Nucleus accumbens (tissue), 56 donors: ENCODE data around the gene PITPNC1.
"Not testable (repeated sequence)": the region's sequence is repeated elsewhere in the genome, so short reads cannot be mapped to it uniquely, and the experiment has no call there.

Experiments
- DNase-seq, 56 donors: peaks; one replicate each; lab custom pipeline; 2025; lab: John Stamatoyannopoulos, UW

PITPNC1 gene

GRCh38 chr17:67700037-67700724 is 323.1 kb downstream of the PITPNC1 start:
- no peak for DNase-seq

- no peak for DNase-seq
These were observed 323.6 kb downstream of the PITPNC1 start for GRCh38 chr17:67700725-67701119.

- DNase-seq = not testable (repeated sequence)
These were observed 325.8 kb downstream of the PITPNC1 start for GRCh38 chr17:67702861-67703260.

DNA sequence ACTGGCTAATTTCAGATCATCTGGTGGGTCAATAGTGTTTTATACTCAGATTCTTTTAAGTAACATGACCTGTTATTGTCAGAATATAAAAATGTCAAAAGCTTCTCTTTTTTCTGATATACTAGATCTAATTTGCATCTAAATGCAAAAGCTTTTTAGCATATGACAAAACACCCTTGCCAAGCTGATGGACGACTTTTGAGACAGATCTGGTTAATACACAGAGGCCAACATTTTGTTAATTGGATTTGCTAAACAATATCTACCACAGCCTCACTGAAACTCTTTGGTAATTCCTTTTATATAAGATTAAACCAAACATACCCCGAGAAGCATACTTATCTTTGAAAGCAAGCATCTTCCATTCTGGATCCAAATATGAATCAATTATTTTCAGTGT is 330.4 kb downstream of the PITPNC1 start:
- no peak for DNase-seq

- no peak for DNase-seq
These were observed 331.3 kb downstream of the PITPNC1 start for GRCh38 chr17:67708378-67708777.

DNA sequence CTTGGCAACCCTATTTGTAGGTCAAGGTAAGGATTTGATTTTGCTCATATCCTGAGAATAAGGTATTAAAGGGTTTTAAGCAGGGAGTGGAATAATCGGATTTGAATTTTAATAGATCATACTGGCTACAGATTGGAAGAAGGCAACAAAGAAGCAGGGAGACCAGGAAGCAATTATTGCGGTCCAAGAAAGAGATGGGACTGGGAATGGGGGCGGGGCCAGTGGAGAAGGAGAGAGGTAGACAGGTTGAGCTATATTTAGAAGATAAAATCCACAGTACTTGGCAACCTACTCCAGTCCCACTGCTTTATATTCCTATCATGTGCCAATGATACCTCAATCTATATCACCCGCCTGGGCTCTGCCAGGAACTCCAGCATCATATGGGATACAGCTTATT is 334.8 kb downstream of the PITPNC1 start:
- DNase-seq = no peak

GRCh38 chr17:67712375-67712774 is 335.3 kb downstream of the PITPNC1 start:
- no peak for DNase-seq

- DNase-seq = no peak
These were observed 336.1 kb downstream of the PITPNC1 start for GRCh38 chr17:67713169-67713568.

DNA sequence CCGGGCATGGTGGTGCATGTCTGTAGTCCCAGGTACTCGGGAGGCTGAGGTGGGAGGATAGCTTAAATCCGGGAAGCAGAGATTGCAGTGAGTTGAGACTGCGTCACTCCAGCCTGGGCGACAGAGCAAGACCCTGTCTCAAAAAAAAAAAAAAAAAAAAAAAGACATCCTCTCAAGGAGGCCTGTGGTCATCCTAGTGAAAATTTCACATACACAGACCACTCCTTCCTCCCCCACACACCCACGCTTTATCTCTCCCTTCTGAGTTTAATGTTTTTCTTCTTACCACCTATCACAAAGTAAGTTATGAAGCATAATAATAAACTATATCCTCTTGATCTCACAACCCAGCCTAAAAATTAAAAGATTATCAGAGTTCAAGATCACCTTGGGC is 339.3 kb downstream of the PITPNC1 start:
- DNase-seq = no peak

- no peak for DNase-seq
These were observed 340.1 kb downstream of the PITPNC1 start for GRCh38 chr17:67717192-67717623.

- DNase-seq = peak; percentile 94 to 100 (median 99)
These were observed 340.7 kb downstream of the PITPNC1 start, which contains the start of gene NOL11 for GRCh38 chr17:67717624-67718324. NOL11 (plus strand) TSS chr17:67717936; CDS start chr17:67717948, 12 bp downstream.

DNA sequence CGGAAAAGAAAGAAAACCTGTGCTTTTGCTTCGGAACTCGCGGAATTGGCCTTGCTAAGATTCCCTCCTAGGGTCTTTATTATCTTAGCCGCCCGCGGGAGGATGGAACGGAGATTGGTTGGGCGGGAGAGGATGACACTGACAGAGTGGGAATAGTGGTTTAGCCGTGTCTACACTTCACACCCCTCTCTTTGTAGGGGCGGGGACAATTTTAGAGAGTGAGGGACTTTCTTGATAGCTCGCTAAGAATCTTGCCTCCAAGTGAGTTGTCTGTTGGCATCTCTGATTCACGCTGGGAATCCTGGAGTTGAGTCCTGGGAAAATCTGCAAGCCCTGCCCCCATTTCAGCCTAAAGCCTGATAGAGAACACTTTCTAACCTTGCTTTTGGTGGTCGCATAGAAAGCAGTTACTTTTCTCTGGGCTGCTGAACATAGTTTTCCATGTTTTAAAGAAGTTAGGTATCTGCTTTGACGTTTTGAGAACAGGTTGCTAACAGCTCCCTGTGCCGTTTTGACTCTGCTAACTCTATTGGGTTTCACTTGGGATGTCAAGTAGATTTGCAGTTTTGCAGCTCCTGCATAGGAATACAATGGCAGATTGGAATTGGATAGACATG is 341.4 kb downstream of the PITPNC1 start:
- peak in 3 of 56 donors; percentile 34 to 40 (median 37) for DNase-seq

- no peak for DNase-seq
These were observed 348.3 kb downstream of the PITPNC1 start for GRCh38 chr17:67725373-67725791.

GRCh38 chr17:67725807-67726206 is 348.7 kb downstream of the PITPNC1 start:
- DNase-seq = no peak

DNA sequence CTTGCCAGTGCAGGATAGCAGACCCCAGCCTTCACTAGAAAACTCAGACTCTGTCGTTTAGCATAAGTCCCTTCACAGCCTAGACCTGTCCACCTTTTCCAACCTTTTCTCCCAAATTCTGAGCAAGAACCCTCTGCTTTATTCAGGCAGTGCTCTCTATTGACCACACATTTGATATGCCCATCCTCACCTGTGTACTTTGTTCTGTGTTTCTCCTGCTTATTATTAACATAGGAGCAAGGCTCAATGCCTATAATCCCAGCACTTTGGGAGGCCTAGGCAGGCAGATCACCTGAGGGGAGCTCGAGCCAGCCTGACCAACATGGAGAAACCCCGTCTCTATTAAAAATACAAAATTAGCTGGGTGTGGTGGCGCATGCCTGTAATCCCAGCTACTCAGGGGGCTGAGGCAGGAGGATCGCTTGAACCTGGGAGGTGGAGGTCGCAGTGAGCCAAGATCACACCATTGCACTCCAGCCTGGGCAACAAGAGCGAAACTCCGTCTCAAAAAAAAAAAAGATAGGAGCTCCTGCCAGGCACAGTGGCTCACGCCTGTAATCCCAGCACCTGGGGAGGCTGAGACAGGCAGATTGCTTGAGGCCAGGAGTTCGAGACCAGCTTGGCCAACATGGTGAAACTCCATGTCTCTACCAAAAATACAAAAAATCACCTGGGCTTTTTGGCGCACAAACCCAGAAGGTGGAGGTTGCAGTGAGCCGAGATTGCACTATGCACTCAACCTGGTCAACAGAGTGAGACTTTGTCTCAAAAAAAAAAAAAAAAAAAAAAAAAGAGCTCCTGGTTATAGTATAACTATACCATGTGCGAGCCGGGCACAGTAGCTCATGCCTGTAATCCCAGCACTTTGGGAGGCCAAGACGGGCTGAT is 350.3 kb downstream of the PITPNC1 start:
- DNase-seq = not testable (repeated sequence)

GRCh38 chr17:67729903-67730302 is 352.8 kb downstream of the PITPNC1 start:
- DNase-seq = no peak

GRCh38 chr17:67730731-67731130 is 353.6 kb downstream of the PITPNC1 start:
- no peak for DNase-seq

- DNase-seq = no peak
These were observed 356.4 kb downstream of the PITPNC1 start for GRCh38 chr17:67733449-67733848.

DNA sequence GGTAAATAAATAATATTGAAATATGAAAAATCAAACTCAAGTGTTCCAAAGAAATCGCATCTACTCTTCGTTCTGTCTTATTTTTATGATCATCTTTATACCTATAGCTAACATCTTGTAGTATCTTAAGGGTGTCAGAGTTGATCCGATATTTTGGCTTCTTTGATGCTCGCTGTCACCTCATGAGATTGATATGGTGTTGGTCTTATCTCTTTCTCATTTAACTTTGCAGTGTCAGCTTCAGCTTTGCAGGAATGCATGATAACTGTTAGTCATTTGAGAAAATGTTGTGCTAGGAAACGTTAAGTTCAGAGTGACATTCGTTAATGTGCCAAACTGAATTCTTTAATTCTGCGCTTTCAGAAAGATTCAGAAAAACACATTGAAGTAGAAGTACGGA is 360.1 kb downstream of the PITPNC1 start:
- no peak for DNase-seq

DNA sequence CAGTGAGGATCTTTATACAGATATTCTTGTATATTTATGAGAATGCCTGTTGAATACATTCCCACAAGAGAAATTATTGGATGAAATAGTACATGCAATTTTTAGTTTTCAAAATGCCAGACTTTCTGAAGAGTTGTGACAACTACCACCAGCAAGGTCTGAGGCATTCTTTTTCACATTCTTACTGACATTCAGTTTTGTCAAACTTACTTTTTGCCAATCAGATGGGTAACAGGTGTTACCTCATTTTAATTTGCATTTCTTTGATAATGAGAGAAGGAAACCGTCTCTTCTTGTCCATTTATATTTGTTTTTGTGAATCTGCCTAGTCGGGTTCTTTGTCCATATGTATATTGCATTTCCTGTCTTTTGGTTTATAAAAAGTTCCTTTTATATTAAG is 364.9 kb downstream of the PITPNC1 start:
- no peak for DNase-seq
